Measurements from ENCODE around the gene IFI30. TPM values are rescaled to one million over a fixed set of nuclear protein-coding genes. Genes with fewer than 3 reads are reported as not detected.
A peak's percentile ranks its signal among the peaks of the same experiment; 100 is the strongest.
"Not testable (repeated sequence)": the region's sequence is repeated elsewhere in the genome, so short reads cannot be mapped to it uniquely, and the experiment has no call there.

Gene IFI30
- polyA plus RNA-seq, 3 donors = 3,608 to 6,022 (median 4,550) TPM

GRCh38 chr19:18206018-18206417, 32.4 kb downstream of the IFI30 start:
- Histone ChIP-seq H3K27ac (ENCODE audit: low read depth in 1 of 2, low read length in 2 of 2) (no peak overlapping the region), H2AFZ (ENCODE audit: insufficient read depth, low read depth, low read length, poor library complexity, severe bottlenecking) (no peak overlapping the region), H4K20me1 (ENCODE audit: insufficient read depth, low read length) (peaks cover 11% of the 10 kb centered on the region), H3K27me3 (ENCODE audit: control insufficient read depth in 2 of 2, insufficient read depth in 2 of 2, low read length in 2 of 2) (peaks cover 0 to 10% of the 10 kb centered on the region in 2 donors), H3K4me1 (ENCODE audit: control insufficient read depth in 1 of 2, insufficient read depth in 2 of 2, low read length in 2 of 2) (peaks cover 23 to 29% of the 10 kb centered on the region in 2 donors), H3K9ac (ENCODE audit: insufficient read depth, low read length, poor library complexity, severe bottlenecking) (no peak overlapping the region), H3K36me3 (replicated peaks in 1 of 2; ENCODE audit: control insufficient read depth in 1 of 2, insufficient read depth in 2 of 2, low read length in 2 of 2) (no peaks in the 10 kb centered on the region), H3K79me2 (ENCODE audit: insufficient read depth, low read length) (peaks cover 5% of the 10 kb centered on the region), H3K4me3 (replicated peaks in 1 of 3; ENCODE audit: low read depth in 2 of 3, low read length in 3 of 3) (no peak overlapping the region), H3K4me2 (replicated peaks; ENCODE audit: extremely low read depth, low read length, poor library complexity, severe bottlenecking) (no peak overlapping the region), H3K9me3 (replicated peaks in 1 of 2; ENCODE audit: control insufficient read depth in 1 of 2, insufficient read depth in 1 of 2, low read length in 2 of 2) (no peaks in the 10 kb centered on the region)
- DNase-seq = no peak
- H3K4me1 Mint-ChIP-seq = peaks cover 24% of the 10 kb centered on the region
- peaks cover 10 to 12% of the 10 kb centered on the region in 2 donors for H3K36me3 Mint-ChIP-seq
- peaks cover 30 to 45% (median 34%) of the 10 kb centered on the region in 3 donors for H3K27me3 Mint-ChIP-seq (ENCODE audit: low read depth in 3 of 3)
- H3K4me3 Mint-ChIP-seq = no peak overlapping the region
- H3K9me3 Mint-ChIP-seq = no peaks in the 10 kb centered on the region
- intact Hi-C loops (cut with micrococcal nuclease) = loop anchor here (5.0 to 10.0 kb wide), 3 partner anchors 51 to 209 kb away; partner anchors contain the start of genes PIK3R2 (in 1 of the 2) and SSBP4 (in 1 of the 2)
- no peak for TF ChIP-seq CTCF (IDR thresholded peaks at IDR 0.05)
- WGBS (ENCODE audit: insufficient coverage) = 97% methylated on average over 4 of the region's 12 CpGs
- H3K27ac Mint-ChIP-seq = no peak overlapping the region

- H3K27ac ChIP-seq (ENCODE audit: low read depth in 1 of 2, low read length in 2 of 2) = no peak overlapping the region
- H4K20me1 ChIP-seq (ENCODE audit: insufficient read depth, low read length) = no peaks in the 10 kb centered on the region
- H3K36me3 ChIP-seq (replicated peaks in 1 of 2; ENCODE audit: control insufficient read depth in 1 of 2, insufficient read depth in 2 of 2, low read length in 2 of 2) = no peaks in the 10 kb centered on the region
- H3K27me3 Mint-ChIP-seq (ENCODE audit: low read depth in 3 of 3) = peaks cover 25 to 37% (median 31%) of the 10 kb centered on the region in 3 donors
- no peaks in the 10 kb centered on the region for H3K9me3 ChIP-seq (replicated peaks in 1 of 2; ENCODE audit: control insufficient read depth in 1 of 2, insufficient read depth in 1 of 2, low read length in 2 of 2)
- TF ChIP-seq CTCF (IDR thresholded peaks at IDR 0.05) = peak; percentile 94
- H3K9me3 Mint-ChIP-seq = no peaks in the 10 kb centered on the region
- peaks cover 15 to 20% of the 10 kb centered on the region in 2 donors for H3K4me1 ChIP-seq (ENCODE audit: control insufficient read depth in 1 of 2, insufficient read depth in 2 of 2, low read length in 2 of 2)
- no peak overlapping the region for H3K4me3 ChIP-seq (replicated peaks in 1 of 3; ENCODE audit: low read depth in 2 of 3, low read length in 3 of 3)
- H3K36me3 Mint-ChIP-seq = no peaks in the 10 kb centered on the region
- no peak overlapping the region for H2AFZ ChIP-seq (ENCODE audit: insufficient read depth, low read depth, low read length, poor library complexity, severe bottlenecking)
- peak in 2 of 3 donors; percentile 45 to 53 for DNase-seq
- H3K9ac ChIP-seq (ENCODE audit: insufficient read depth, low read length, poor library complexity, severe bottlenecking) = no peak overlapping the region
- H3K4me1 Mint-ChIP-seq = peaks cover 11% of the 10 kb centered on the region
- intact Hi-C loops (cut with micrococcal nuclease) = loop anchor here (1.0 to 10.0 kb wide), 4 partner anchors 43 to 206 kb away; partner anchors contain the start of genes PIK3R2 (in 1 of the 2) and SSBP4 (in 1 of the 2)
- H3K27ac Mint-ChIP-seq = no peak overlapping the region
- 31% methylated on average over 7 of the region's 32 CpGs for WGBS (ENCODE audit: insufficient coverage)
- peaks cover 0 to 4% of the 10 kb centered on the region in 2 donors for H3K27me3 ChIP-seq (ENCODE audit: control insufficient read depth in 2 of 2, insufficient read depth in 2 of 2, low read length in 2 of 2)
- H3K4me2 ChIP-seq (replicated peaks; ENCODE audit: extremely low read depth, low read length, poor library complexity, severe bottlenecking) = no peak overlapping the region
- peaks cover 2% of the 10 kb centered on the region for H3K79me2 ChIP-seq (ENCODE audit: insufficient read depth, low read length)
- H3K4me3 Mint-ChIP-seq = no peak overlapping the region
These were observed 34.7 kb downstream of the IFI30 start for GRCh38 chr19:18208098-18208951.

GRCh38 chr19:18209912-18210311, 36.3 kb downstream of the IFI30 start:
- H3K9ac ChIP-seq (ENCODE audit: insufficient read depth, low read length, poor library complexity, severe bottlenecking); H3K4me1 Mint-ChIP-seq; H3K36me3 ChIP-seq (replicated peaks in 1 of 2; ENCODE audit: control insufficient read depth in 1 of 2, insufficient read depth in 2 of 2, low read length in 2 of 2); H3K79me2 ChIP-seq (ENCODE audit: insufficient read depth, low read length); H3K4me2 ChIP-seq (replicated peaks; ENCODE audit: extremely low read depth, low read length, poor library complexity, severe bottlenecking); H3K27ac ChIP-seq (ENCODE audit: low read depth in 1 of 2, low read length in 2 of 2); H3K27ac Mint-ChIP-seq; H3K27me3 ChIP-seq (ENCODE audit: control insufficient read depth in 2 of 2, insufficient read depth in 2 of 2, low read length in 2 of 2); H3K4me3 ChIP-seq (replicated peaks in 1 of 3; ENCODE audit: low read depth in 2 of 3, low read length in 3 of 3); DNase-seq; H3K36me3 Mint-ChIP-seq; H3K9me3 Mint-ChIP-seq; H4K20me1 ChIP-seq (ENCODE audit: insufficient read depth, low read length); H3K4me1 ChIP-seq (ENCODE audit: control insufficient read depth in 1 of 2, insufficient read depth in 2 of 2, low read length in 2 of 2); H2AFZ ChIP-seq (ENCODE audit: insufficient read depth, low read depth, low read length, poor library complexity, severe bottlenecking); H3K9me3 ChIP-seq (replicated peaks in 1 of 2; ENCODE audit: control insufficient read depth in 1 of 2, insufficient read depth in 1 of 2, low read length in 2 of 2): not testable (repeated sequence)
- intact Hi-C loops (cut with micrococcal nuclease) = loop anchor here (5.0 to 10.0 kb wide), 3 partner anchors 55 to 205 kb away; partner anchors contain the start of genes PIK3R2 (in 1 of the 2) and SSBP4 (in 1 of the 2)
- Mint-ChIP-seq H3K4me3 (peak overlapping the region in 1 of 2 donors; percentile 46), H3K27me3 (ENCODE audit: low read depth in 3 of 3) (peaks cover 26 to 38% (median 36%) of the 10 kb centered on the region in 3 donors)
- no CpG with 5 or more reads among the region's 5 CpGs for WGBS (ENCODE audit: insufficient coverage)

Data from CD14-positive monocyte (primary cell).